HG03575 (cell line): ENCODE data around the gene DIS3L.

Experiments
- ATAC-seq: cut with Tn5 transposase; IDR thresholded peaks from one replicate; pipeline ENCODE4 v1.9.1; 2021; ENCODE audit not compliant: unreplicated experiment, insufficient number of reproducible peaks, low FRiP score; ENCODE audit errors: extremely low read depth

DIS3L gene

DNA sequence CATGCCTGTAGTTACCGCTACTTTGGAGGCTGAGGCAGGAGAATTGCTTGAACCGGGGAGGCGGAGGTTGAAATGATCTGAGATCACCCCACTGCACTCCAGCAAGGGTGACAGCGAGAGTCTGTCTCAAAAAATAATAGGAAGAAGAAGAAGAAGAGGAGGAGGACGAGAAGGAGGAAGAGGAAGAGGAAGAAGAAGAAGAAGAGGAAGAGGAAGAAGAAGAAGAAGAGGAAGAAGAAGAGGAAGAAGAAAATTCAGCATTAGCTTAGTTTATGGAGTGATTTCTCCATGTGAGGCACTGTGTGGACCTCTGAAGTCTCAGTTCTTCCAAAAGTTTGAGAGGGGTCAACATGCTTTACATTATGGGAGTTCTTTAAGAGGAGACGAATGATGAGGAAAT lies 22.4 kb upstream of the DIS3L start:
- ATAC-seq, result no peak

DNA sequence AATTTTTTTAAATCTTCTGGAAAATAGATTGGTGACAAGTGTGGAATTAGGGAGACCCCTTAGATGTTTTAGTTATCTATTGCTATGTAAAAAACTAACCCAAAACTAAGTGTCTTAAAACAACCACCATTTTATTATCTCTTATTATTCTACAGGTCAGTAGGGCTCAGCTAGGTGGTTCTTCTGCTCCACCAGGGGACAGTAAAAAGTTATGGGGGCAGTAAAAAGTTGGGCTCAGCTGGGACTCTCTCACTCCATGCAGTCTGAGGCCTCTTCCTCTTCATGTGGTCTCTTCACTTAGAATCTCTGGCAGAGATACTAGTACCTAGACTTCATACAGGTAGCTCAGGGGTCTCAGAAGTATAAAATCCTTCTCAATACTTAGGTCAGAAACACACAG lies 18.0 kb upstream of the DIS3L start:
- no peak for ATAC-seq

DNA sequence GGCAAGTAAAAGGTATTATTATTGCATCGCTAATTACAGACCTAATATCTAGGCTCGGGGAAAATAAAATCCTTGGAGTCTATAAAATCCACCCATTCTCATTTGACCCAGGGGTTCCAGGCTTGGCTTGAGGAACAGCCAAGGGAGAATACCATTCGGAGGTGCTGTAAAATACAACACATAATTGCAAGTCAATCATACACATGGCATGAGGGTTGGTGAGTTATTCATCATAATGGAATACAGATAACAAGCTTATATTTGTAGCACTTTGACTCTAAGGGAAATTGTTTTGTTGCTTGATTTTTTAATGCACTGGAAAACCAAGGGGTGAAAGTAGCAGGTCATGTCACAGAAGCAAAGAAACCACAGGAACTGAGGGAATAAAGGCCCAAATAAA lies 16.8 kb upstream of the DIS3L start:
- no peak for ATAC-seq

DNA sequence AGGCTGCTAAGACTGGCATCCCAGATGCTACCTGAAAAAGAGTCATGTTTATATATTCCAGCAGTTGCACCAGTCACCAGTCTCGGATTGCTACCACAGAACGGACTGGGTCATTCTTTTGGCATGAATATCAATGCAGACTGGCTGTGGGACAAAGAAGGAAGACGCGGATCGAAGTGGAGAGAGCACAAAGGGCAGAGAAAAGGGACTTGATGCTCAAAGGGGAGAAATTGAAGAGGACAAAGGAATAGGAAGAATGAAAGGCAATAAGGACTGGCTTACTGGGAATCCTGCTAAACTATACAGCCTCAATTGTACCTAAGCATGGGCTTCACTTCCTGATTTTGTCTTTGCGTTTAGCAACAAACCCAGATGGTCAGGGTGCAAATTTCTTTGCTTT lies 15.3 kb upstream of the DIS3L start:
- ATAC-seq, result no peak

DNA sequence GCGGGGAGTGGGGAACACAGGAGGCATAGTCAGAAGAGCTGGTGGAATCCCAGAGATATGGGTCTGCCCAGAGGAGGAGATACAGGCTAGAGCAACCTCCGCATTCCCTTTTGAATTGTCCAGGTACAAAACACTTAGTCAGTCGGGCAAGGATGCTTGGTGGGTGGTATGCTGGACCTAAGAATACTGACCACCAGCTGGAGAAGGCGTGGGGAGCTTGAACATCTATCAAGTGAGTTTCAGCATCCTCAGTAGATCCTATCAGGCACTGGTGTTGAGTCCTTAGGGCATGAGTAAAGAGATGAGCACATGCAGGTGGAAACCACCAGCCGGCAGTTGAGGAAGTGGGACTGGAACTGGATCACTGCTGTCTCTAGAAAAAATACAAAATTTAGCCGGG lies 14.7 kb upstream of the DIS3L start:
- ATAC-seq, result no peak

DNA sequence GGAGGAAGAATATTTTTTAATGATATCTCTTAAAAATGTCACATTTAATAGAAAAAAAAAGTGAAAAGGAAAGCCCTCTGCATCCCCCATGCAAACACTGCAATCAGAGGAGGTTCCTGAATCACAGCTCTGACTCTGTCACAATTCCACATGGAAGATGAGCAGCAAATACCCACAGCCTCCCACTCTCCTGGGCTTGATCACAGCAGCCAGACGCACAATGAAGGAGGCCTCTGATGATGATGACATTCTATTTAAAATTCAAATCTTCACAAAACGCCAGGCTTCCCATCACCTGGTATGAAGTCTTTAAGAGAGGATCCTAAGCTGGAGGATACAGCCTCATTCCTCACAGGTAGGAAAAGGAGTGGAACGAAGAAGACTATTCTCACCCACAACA lies 9.1 kb upstream of the DIS3L start:
- ATAC-seq, result no peak

DNA sequence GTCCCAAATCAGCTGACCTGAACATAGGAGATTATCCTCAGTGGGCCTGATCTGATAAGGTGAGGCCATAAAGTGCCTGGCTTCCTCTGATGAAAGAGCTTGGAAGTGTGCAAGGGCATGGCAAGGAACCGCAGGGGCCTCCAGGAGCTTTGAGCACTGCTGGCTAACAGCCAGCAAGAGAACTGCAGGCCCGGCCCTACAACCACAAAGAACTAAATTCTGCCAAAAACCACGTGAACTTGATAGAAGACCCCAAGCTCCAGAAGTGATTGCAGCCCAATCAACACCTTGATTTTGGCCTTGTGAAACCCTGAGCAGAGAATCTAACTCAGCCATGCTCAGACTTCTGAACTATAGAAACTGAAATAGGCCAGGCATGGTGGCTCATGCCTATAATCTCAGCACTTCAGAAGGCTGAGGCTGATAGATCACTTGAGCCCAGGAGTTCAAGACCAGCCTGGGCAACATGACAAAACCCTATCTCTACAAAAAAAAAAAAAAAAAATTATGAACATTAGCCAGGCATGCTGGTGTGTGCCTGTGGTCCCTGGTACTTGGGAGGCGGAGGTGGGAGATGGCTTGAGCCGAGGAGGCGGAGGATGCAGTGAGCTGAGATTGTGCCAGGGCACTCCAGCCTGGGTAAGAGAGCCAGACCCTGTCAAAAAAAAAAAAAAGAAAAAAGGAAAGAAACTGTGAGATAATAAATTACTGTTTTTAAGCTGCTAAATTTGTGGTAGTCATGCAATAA lies 7.7 kb upstream of the DIS3L start:
- no peak for ATAC-seq

DNA sequence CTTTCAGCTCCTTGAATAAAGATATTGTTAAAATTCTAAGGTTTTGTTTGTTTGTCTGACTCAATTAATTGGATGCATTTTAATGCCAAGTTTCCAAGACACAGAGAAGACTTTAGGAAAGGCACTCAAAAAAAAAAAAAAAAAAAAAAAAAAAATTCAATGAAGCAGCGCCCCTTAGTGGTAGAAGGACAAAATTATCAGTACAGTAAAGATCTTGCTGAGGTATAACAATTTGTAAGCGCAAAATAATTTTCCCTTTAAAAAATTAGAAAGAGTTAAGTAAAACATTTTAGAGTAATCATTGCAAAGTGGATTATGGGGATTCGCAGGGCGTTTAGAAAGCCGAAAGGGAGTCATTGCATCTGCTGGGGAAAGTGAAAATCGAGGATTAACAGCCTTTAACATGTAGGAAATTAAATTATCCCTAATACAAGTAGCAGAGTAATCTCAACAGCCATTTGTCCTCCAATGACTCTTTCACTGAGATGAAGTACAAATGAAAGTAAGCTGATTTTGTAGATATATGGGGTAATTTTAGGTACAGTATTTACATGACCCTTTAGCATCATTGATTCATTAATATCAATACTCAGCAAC lies 5.8 kb upstream of the DIS3L start:
- ATAC-seq, result no peak

DNA sequence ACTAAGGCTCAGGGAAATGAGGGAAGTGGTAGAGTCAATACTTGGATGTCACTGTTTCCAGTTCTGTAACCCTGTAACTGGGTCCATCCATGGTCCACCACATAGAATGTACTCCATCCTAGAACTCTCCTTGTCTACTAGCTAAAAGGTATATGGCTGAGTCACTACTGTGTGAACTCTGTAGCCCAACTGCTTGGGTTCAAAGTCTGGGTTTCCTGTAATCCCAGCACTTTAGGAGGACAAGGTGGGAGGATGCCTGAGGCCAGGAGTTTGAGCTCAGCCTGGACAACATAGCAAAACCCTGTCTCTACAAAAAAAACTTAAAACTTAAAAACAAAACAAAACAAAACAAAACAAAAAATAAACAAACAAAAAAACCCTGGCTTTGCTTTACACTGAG lies 5.3 kb upstream of the DIS3L start:
- no peak for ATAC-seq

DNA sequence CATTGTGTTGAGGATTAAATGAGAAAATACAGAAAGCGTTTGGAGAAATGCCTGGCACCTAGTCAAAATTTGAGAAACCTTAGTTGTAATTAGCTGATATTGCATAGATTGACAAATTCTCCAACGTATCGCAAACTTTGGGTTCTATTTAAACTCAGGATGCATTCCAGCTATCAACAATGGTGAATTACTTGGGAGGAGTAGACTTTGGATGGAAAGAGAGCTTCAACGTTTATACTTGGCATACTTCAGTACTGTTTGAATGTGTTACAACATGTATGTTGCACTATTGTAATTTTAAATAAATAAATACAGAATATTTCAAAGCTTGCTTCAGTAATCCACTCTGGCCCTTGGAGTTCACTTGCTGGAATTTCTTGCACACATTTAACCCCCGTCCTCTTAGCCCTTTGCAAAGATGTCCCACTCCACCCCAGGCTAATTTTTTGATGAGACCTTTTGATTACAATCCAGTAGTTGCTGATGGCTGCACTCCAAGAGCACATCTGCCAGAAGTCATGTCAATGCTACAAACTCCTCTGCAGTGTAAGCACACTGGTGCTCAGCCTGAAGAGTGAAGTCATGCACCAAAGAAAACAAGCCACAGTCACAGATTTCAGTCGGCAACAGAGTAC lies 4.7 kb upstream of the DIS3L start:
- ATAC-seq, result no peak

DNA sequence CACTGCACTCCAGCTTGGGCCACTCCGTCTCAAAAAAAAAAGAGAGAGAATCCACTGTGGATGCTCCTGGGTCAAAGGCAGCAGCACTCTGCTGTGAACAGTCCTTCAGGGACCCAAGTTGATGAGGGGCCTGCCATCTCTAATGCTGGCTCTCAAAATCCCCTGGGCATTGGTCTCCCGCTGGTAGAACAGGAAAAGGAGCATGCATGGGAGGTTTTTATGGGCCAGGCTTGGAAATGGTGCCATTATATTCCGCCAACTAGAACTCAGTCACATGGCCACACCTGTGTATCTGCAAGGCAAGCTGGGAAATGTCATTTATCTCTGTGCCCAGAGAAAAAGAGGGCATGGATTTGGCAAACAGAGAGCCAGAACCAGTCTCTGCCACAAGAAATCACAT lies 3.4 kb upstream of the DIS3L start:
- ATAC-seq, result no peak

DNA sequence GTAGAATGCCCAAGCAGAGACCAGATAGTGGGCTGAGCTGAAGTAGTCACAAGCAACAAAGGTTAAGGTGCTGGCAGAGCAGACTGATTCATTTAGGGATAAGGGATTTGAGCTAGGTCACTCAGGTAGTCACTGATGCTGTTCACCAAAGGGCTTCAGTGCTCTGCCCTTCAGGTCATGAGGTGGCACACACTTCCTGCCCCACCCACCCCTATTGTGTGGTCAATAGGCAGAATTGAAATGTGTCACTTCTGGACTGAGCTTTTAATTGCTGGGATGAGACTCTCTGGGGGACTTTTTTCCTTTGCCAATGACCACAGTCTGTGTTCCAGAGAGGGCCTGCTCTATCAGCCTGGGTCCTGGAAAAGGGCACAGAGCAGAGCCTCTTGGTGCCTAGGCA lies 2.9 kb upstream of the DIS3L start:
- ATAC-seq, result no peak

DNA sequence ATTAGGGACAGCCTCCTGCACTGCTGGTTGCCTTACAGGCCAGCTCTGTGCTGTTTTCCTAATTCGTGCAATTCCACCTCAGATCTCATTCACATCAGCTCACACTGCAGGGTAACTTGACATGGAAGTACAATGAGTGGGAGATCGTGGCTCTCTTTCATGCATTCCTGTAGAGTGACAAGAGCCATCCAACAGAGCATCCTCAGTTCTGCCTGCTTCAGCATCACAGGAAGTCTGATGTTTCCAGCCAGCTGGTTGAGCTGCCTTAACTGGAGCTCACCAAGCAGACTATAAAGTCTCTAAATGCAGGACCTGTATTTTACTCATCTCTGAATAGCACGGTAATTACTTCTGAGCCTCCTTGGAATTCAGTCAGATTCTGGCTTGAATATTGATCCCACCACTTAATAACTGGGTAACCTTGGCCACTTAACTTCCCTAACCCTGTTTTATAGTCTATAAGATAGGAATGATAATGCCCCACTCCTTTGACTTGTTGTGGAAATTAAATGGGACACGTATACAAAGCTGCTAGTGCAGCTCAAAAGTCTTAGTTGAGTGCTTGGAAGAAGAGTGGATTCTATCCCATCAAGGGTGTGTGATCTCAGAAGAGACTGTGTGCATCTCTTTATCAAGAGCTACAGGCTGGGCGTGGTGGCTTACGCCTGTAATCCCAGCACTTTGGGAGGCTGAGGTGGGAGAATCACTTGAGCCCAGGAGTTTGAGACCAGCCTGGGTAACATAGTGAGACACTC lies 1.4 kb upstream of the DIS3L start:
- ATAC-seq, result no peak

DNA sequence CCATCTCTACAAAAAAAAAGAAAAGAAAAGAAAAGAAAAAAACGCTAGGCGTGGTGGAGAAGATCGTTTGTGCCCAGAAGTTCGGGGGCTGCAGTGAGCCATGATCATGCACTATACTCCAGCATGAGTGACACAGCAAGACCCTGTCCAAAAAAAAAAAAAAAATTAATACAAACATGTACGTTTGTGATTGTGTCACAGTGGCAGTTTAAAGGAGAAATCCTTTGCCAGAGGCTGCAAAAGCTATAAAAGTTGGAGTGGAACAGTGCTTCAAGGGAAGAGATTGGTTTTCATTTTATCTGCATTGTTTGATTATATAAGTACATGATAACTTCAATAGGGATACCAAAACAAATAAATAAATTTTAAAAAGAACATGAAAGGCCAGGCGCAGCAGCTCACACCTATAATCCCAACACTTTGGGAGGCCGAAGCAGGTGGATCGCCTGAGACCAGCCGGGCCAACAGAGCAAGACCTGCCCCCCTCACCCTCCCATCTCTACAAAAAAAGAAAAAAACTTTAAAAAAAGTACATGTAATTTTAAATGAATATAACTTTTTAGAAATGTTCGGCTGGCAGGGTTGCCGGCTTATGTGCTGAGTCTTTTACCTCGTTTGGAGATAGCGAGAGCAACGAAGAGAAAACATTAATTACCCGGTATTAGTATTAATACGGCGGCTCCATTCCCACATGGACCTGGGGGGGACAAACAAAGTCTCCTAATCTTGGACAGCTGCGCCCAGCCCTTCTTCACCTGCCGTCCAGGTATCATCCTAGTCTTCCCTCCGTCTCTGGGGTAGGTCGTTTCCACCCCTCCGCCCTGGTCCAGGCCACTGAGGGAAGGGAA lies 573 bp upstream of the DIS3L start:
- no peak for ATAC-seq

DNA sequence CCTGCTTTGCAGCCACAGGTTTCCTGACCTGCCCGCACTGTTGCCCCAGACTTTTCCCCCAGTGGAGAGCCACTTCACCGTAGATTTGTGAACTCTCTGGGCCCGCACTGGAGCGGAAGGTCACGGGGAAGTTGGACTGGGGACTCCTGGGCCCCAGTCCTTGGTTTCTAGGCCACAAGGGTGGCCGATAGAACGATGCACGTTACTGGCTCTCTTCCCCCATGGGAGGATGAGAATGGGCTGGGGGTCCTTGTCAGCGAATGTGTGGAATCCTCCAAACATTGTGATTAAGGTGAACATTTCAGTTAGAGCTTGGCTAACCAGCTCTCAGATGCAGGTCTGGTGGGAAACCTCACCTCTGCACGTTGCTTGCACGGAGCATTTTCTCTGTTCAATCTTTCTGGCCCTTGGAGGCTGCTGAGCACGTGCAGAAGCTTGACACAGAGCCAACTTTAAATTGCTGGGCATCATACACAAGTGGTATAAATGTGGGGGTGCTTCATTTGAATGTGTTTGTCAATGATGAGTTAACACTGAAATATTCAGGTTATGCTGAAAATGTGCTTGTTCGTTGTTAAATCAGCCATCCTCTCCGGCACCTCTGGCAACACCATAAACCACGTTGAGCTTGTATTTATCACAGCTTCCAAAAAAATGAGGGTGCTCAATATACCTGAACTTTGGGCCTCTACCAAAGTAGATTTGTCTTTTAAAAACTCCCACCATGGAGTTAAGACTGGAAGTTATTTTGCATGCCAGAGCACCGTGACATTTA lies 976 bp downstream of the DIS3L start:
- no peak for ATAC-seq

DNA sequence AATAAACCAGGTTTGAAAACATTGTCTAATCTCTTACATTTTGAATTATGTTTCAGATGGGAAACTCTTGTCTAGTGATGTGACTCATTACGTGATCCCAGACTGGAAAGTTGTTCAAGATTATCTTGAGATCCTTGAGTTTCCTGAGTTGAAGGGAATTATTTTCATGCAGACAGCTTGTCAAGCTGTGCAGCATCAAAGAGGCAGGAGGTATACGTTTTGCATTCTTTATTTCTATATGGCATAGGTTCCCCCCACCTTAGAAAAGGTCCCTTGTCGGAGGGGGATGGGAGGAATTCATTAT lies 1.5 kb downstream of the DIS3L start:
- no peak for ATAC-seq

DNA sequence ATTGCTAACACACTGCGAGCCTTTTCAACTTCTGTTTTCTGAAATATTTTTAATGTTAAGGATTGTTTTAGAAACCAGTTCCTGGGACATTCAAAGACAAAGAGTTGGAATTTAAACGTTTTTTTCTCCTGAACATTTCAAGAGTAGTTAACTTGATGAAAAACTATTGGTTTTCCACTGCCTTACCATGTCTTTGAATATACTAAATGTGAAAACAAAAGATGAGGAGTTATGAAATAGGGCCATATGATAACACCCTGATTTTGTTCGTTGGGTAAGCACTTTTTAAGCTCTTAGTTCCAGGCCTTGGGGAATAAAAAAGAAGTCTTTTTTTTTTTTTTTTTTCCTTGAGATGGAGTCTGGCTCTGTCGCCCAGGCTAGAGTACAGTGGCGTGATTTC lies 2.8 kb downstream of the DIS3L start:
- ATAC-seq, result no peak

DNA sequence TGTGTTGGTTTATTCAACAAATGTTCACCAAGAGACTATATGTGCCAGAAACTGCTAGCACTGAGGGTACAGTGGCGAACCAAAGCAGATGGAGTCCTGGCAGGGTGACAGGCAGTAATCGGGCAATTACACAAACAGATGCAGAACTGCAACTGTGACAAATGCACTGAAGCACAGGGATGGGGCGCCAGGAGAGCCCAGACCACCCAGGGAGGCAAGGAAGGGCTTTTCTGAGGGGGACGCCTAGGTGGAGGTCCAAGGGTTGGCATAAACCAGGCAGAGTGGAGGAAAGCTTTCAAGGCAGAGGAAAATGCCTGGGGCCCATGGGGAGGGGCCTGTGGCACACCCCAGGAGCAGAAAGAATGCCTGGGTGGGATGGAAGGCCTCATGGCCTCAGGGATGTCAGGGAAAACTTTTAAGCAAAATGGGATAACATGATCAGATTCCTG lies 5.5 kb downstream of the DIS3L start:
- ATAC-seq, result no peak
